Smooth muscle cell (in vitro differentiated cells): ENCODE results near the gene PSMD6. TPM values are rescaled to one million over a fixed set of nuclear protein-coding genes. Genes with fewer than 3 reads are reported as not detected.

Source experiments
- DNase-seq: peaks from one replicate; lab custom pipeline; 2025; ENCODE audit not compliant: unreplicated experiment; lab: John Stamatoyannopoulos, UW
- H2AFZ ChIP-seq: fragments of 200-600 bp; sonication (generic); 2 replicates; pipeline ENCODE4 v1.6.0; 2016; ENCODE audit warnings: antibody characterized with exemption, low read depth, mild to moderate bottlenecking
- H3F3A ChIP-seq: fragments of 200-600 bp; sonication (generic); 2 replicates; pipeline ENCODE4 v1.6.0; 2017; ENCODE audit warnings: antibody characterized with exemption, low read depth
- H3K27ac ChIP-seq: fragments of 200-600 bp; sonication (generic); 2 replicates; pipeline ENCODE4 v1.5.1; 2016; ENCODE audit warnings: low read depth, mild to moderate bottlenecking
- H3K27me3 ChIP-seq: fragments of 200-600 bp; sonication (generic); 2 replicates; pipeline ENCODE4 v1.6.1; 2016; ENCODE audit warnings: low read depth, mild to moderate bottlenecking
- H3K36me3 ChIP-seq: fragments of 200-600 bp; sonication (generic); 2 replicates; pipeline ENCODE4 v1.5.1; 2016; ENCODE audit warnings: low read depth
- H3K4me1 ChIP-seq: fragments of 200-600 bp; sonication (generic); 2 replicates; pipeline ENCODE4 v1.5.1; 2016; ENCODE audit warnings: low read depth
- H3K4me2 ChIP-seq: fragments of 200-600 bp; sonication (generic); 2 replicates; pipeline ENCODE4 v1.6.0; 2016; ENCODE audit warnings: mild to moderate bottlenecking
- H3K4me3 ChIP-seq: fragments of 200-600 bp; sonication (generic); 2 replicates; pipeline ENCODE4 v1.5.1; 2016; ENCODE audit warnings: mild to moderate bottlenecking
- H3K79me2 ChIP-seq: fragments of 200-600 bp; sonication (generic); 2 replicates; pipeline ENCODE4 v1.6.0; 2016; ENCODE audit warnings: low read depth, mild to moderate bottlenecking
- H3K9ac ChIP-seq: fragments of 200-600 bp; sonication (generic); 2 replicates; pipeline ENCODE4 v1.6.0; 2016; ENCODE audit warnings: low read depth
- H3K9me3 ChIP-seq: fragments of 200-600 bp; sonication (generic); replicated peaks from 2 replicates; pipeline ENCODE4 v1.5.1; 2016; ENCODE audit warnings: low read depth
- H4K20me1 ChIP-seq: fragments of 200-600 bp; sonication (generic); 2 replicates; pipeline ENCODE4 v1.6.0; 2016; ENCODE audit warnings: low read depth
- WGBS: methylation state at CpG from one replicate; pipeline ENCODE4 v1.1.7; 2016; ENCODE audit warnings: low lambda C conversion rate; 5-methylcytosine and 5-hydroxymethylcytosine counted together
- polyA plus RNA-seq: library from polyadenylated mRNA; unstranded; fragments of >200 nt; fragmentation: Nextera tagmentation; extraction: Ambion mirVana; gene quantifications from 2 replicates; pipeline ENCODE4 v1.2.1, GENCODE V29; 2016
- total RNA-seq: library from RNA; depleted of rRNA; stranded (reverse); fragments of >200 nt; gene quantifications from 2 replicates; pipeline ENCODE4 v1.2.3, GENCODE V29; 2014
- TF ChIP-seq, protein P1 (sequence below): fragments of 200-600 bp; sonication (generic); IDR thresholded peaks from 2 replicates; pipeline ENCODE4 v1.5.1; 2017; ENCODE audit warnings: borderline replicate concordance, mild to moderate bottlenecking, antibody characterized with exemption; ENCODE audit not compliant: insufficient read depth, poor library complexity, severe bottlenecking

Gene PSMD6
- total and polyA plus RNA-seq, 2 experiments from 2014 or later, result 109 to 119 TPM

DNA sequence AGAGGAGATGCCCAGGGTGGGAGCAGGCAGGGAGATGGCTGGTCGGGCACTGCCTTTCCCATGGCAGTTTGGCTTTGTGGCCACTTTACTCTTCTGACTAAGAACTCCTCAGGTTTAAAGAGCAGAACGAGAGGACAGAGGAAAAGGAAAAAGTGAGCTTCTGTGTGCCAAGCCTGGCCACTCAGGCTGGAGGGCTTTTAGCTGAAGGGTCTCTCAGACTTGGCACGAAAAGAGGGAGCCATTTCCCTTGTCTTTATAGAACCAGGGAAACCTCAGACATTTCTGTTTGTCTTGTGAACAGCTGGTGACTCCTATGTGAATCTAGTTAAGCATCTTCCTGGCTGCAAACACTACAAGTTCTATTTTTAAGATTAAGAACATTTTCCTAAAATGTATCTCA is 23.3 kb upstream of the PSMD6 start:
- DNase-seq, result no peak
- Histone ChIP-seq H3K27me3 (no peaks in the 10 kb centered on the region), H3K9me3 (no peaks in the 10 kb centered on the region), H3K9ac (no peak overlapping the region), H4K20me1 (no peaks in the 10 kb centered on the region), H3K4me1 (peaks cover 30% of the 10 kb centered on the region), H2AFZ (no peak overlapping the region), H3F3A (no peaks in the 10 kb centered on the region), H3K36me3 (no peaks in the 10 kb centered on the region), H3K79me2 (no peaks in the 10 kb centered on the region), H3K4me3 (no peak overlapping the region), H3K27ac (no peak overlapping the region), H3K4me2 (no peak overlapping the region)
- TF ChIP-seq, protein P1, sequence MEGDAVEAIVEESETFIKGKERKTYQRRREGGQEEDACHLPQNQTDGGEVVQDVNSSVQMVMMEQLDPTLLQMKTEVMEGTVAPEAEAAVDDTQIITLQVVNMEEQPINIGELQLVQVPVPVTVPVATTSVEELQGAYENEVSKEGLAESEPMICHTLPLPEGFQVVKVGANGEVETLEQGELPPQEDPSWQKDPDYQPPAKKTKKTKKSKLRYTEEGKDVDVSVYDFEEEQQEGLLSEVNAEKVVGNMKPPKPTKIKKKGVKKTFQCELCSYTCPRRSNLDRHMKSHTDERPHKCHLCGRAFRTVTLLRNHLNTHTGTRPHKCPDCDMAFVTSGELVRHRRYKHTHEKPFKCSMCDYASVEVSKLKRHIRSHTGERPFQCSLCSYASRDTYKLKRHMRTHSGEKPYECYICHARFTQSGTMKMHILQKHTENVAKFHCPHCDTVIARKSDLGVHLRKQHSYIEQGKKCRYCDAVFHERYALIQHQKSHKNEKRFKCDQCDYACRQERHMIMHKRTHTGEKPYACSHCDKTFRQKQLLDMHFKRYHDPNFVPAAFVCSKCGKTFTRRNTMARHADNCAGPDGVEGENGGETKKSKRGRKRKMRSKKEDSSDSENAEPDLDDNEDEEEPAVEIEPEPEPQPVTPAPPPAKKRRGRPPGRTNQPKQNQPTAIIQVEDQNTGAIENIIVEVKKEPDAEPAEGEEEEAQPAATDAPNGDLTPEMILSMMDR, result no peak
- WGBS, result 88% methylated on average over 3 of the region's 3 CpGs

DNA sequence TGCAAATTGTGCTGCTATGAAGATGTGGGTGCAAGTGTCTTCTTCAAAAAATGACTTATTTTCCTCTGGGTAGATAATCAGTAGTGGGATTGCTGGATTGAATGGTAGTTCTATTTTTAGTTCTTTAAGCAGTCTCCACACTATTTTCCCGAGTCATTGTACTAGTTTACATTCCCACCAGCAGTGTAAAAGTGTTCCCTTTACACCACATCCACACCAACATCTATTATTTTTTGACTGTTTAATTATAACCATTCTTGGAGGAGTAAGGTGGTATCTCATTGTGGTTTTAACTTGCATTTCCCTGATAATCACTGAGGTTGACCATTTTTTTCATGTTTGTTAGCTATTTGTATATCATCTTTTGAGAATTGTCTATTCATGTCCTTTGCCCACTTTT is 19.7 kb upstream of the PSMD6 start:
- Histone ChIP-seq H3K9me3 (no peaks in the 10 kb centered on the region), H3K27ac (no peak overlapping the region), H3K79me2 (no peaks in the 10 kb centered on the region), H3K27me3 (no peaks in the 10 kb centered on the region), H4K20me1 (no peaks in the 10 kb centered on the region), H3K4me1 (peaks cover 9% of the 10 kb centered on the region), H3K4me2 (no peak overlapping the region), H3K36me3 (no peaks in the 10 kb centered on the region), H2AFZ (no peak overlapping the region), H3K4me3 (no peak overlapping the region), H3F3A (peaks cover 9% of the 10 kb centered on the region), H3K9ac (no peak overlapping the region)
- TF ChIP-seq, protein P1, result no peak
- DNase-seq, result no peak
- 3% methylated on average over 1 of the region's 1 CpG for WGBS

DNA sequence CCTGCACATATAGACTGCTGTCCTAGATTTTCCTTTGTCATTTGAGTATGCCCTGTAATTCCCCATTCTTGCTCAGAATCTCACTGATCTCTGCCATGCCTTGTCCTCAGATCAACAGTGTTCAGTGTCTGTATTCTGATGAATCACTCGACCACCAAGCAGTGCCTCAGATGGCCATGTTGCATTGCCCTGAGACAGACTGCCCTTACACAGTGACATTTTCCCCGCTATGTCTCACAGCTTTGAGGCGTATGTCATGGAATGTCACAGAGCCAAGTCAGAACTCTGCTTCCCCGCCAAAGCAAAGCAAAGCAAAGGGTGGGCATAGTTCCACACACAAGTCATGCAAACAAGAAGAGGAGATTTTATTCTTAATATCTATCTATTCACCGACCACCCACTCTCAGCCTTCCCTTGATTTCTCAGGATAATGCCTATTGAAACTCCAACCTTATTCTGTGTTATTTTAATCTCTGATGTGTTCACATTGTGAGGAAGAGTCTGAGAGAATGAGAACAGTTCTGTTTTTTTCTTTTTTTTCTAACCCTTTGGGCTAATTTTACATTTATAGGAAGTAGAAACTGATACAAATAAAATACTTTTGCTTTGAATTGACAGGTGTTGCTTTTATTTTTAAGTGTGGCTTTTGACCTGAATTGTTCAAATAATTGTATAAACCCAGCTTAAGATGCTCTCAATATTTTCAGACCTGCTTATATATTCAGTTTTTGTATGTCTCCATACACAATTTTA is 16.9 kb upstream of the PSMD6 start:
- H3K4me3 ChIP-seq, result no peak overlapping the region
- WGBS, result 34% methylated on average over 5 of the region's 5 CpGs
- no peak for DNase-seq

More for the DNA sequence above, 16.9 kb upstream of the PSMD6 start:
- Histone ChIP-seq H2AFZ (no peak overlapping the region), H3K9ac (no peak overlapping the region), H3K27me3 (no peaks in the 10 kb centered on the region), H3K27ac (peak overlapping the region; percentile 66), H3K4me2 (peak overlapping the region; percentile 11), H4K20me1 (no peaks in the 10 kb centered on the region), H3F3A (peaks cover 9% of the 10 kb centered on the region), H3K4me1 (no peaks in the 10 kb centered on the region), H3K36me3 (no peaks in the 10 kb centered on the region), H3K9me3 (no peaks in the 10 kb centered on the region), H3K79me2 (no peaks in the 10 kb centered on the region)
- TF ChIP-seq, protein P1, result no peak
